Stimulated activated CD4-positive, alpha-beta T cell treated with anti-CD3 and anti-CD28 coated beads, Interleukin-12 subunit alpha, Interleukin-12 subunit beta, amount 100 ng/mL, for 4 hours (primary cell): ENCODE results near the gene CAD.
A peak's percentile ranks its signal among the peaks of the same experiment; 100 is the strongest.
"Not testable (repeated sequence)": the region's sequence is repeated elsewhere in the genome, so short reads cannot be mapped to it uniquely, and the experiment has no call there.

Source experiments
- DNase-seq: peaks from one replicate; pipeline ENCODE4 v3.0.0-alpha.2; 2020

The CAD gene

DNA sequence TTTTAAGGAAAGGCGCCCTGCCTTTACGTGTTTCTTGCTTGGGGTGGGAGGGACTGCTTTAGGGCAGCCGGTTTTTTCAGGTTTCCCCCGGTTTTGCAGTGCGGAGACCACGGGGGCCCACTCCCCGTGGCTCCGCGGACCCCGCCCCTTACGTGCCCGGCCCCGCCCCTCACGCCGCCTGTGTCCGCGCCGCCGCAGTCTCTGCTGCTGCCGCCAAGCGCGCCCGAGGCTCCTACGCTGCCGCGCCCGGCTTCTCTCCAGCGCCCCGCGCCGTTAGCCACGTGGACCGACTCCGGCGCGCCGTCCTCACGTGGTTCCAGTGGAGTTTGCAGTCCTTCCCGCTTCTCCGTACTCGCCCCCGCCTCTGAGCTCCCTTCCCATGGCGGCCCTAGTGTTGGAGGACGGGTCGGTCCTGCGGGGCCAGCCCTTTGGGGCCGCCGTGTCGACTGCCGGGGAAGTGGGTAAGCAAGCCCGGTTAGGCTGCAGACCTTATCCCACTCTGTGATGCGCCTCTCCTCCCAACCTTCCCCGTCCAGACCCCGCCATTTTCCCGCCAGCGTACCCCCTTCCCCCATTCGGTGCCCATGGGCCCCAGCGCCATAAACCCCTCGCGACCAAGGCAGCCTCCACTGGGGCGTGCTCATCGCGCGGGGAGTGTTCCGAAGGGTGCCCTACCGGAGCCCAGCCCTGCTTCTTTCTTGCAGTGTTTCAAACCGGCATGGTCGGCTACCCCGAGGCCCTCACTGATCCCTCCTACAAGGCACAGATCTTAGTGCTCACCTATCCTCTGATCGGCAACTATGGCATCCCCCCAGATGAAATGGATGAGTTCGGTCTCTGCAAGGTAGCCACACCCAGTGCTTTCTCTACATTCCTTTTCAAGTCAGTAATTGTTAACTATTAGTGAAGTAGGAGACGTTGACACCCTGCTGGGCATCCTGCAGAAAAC is at the start of gene CAD:
CAD (plus strand) TSS at position 197 of the 949 bp plus-strand sequence; CDS start at position 380, 183 bp downstream.
- peak; percentile 93 for DNase-seq

DNA sequence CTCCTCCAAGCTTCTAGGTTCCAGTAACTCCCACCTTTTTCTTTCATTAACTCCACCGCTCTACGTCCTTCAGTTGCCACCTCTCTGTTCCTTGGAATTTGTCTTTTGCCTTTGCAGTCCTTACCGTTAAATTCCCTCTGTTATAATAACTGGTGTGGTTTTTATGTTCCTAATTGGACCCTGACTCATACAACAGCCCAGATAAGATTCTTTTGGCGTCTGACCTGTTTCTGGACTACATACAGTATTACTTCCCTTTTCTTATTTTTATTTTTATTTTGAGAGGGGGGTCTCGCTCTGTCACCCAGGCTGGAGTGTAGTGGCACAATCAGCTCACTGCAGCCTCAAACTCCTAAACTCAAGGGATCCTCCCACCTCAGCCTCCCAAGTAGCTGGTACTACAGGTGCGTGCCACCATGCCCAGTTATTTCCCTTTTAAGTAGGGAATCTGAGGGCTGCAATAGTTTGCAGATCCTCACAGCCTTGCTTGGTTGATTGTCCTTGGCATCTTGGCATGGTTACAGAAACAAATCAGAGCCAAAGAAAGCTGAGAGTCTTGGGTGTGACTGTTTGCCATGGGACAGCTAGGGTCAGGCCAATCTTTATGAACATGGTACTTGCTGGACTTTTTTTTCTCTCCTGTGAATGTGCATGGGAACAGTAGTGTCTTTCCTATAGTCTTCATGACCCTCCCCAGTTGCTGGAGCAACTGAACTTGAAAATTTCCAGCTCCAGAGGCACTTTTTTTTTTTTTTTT is 46.4 kb upstream of the CAD start:
- DNase-seq = no peak

DNA sequence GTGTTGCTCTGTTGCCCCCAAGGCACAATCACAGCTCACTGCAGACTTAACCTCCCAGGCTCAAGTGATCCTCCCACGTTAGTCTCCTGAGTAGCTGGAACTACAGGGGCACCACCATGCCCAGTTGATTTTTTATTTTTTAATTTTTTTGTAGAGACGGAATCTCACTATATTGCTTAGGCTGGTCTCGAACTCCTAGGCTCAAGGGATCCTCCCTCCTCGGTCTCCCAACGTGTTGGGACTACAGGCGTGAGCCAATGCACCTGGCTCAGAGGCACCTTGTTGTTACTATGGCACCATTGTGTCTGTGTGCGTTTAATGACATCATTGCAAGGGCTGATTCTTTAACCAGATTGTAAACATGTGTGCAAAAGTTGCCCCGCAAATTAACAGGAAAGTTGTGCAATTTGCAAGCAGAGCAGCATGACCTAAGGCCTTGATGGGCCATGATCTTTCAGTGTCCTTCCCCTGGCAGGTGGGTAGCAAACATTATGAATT is 45.8 kb upstream of the CAD start:
- DNase-seq = no peak

DNA sequence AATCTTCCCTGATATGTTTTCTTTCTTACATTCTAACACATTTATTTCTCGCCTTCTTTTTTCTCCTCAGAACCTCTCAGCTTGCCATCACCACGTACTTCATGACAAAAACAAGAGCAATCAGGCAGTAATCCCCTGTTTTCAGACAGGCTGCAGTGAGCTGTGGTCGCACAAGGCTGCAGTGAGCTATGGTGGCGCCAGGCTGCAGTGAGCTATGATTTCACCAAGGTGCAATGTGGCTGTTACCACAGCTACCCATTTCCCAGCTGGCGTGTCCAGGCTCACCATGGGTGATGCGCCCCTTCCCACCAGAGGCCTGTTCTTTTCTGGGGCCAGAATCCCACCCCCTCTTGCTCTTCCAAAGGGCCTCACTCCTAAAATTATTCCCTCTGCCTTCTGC is 42.5 kb upstream of the CAD start:
- DNase-seq = no peak

DNA sequence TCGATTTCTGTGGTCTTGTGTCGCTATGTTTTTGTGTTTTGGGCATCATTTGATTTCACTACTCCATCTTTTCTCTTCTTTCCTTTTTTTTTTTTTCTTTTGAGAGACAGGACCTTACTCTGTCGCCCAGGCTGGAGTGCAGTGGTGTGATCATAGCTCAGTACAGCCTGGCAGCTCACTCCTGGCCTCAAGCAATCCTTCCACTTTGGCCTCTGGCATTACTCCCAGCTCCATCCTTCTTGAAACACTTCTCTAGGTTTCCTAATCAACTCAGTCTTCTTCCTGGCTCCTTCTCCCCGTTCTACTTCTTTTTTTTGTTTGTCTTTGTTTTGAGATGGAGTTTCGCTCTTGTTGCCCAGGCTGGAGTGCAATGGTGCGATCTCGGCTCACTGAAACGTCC is 41.8 kb upstream of the CAD start:
- DNase-seq = no peak

DNA sequence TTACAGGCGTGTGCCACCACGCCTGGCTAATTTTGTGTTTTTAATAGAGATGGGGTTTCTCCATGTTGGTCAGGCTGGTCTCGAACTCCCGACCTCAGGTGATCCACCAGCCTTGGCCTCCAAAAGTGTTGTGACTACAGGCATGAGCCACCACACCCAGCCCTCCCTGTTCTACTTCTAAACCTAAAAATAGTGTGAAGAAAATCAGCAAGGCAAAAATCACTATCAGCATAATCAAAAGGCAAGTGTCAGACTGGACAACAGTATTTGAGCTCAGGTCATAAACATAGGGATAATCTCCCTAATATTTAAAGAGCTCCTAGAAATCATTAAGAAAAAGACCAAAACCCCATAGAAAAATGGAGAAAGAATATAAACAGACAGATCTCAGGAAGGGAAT is 41.4 kb upstream of the CAD start:
- not testable (repeated sequence) for DNase-seq

DNA sequence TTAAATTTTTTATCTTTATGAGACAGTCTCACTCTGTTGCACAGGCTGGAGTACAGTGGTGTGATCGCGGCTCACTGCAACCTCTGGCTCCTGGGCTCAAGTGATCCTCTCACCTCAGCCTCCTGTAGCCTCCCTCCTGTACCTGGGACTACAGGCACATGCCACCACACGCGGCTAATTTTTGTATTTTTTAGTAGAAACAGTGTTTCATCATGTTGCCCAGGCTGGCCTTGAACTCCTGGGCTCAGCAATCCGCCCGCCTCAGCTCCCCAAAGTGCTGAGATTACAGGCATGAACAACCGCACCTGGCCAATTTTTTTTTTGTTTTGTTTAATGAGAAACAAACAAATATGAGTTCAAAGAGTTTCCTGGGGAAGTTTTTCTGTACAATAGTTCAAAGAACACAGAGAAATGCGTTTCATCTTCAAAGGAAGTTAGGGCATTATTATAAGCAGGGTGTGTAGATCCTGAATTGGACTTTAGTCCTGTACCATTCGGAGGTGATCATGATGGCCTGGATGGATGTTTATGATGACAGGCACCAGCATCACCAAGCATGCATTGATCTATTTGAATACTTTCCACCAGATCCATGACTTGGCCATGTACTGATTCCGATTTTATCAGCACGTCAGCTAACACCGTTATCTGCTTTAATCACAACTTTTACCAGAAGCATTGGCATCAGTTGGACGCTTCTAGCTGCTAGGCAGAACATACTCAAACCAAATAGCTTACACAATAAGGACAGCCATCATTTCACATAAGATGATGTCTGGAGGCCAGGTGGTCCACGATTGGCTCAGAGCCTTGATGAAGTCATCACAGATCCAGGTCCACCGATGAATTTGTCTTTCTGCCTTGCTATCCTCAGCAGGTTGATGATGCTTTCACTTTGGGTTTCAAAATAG is 39.5 kb upstream of the CAD start:
- DNase-seq = no peak

DNA sequence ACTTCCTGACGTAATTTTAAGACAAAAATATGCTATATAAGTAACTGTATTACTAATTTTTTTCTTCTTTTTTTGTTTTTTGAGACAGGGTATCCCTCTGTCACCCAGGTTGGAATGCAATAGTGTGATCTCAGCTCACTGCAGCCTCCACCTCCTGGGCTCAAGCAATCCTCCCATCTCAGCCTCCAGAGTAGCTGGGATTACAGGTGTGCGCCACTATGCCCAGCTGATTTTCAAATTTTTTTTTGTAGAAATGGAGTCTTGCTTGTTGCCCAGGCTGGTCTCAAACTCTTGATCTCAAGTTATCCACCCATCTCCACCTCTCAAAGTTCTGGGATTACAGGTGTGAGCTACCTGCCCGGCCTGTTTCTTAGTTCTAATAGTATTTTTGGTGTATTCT is 38.7 kb upstream of the CAD start:
- no peak for DNase-seq

DNA sequence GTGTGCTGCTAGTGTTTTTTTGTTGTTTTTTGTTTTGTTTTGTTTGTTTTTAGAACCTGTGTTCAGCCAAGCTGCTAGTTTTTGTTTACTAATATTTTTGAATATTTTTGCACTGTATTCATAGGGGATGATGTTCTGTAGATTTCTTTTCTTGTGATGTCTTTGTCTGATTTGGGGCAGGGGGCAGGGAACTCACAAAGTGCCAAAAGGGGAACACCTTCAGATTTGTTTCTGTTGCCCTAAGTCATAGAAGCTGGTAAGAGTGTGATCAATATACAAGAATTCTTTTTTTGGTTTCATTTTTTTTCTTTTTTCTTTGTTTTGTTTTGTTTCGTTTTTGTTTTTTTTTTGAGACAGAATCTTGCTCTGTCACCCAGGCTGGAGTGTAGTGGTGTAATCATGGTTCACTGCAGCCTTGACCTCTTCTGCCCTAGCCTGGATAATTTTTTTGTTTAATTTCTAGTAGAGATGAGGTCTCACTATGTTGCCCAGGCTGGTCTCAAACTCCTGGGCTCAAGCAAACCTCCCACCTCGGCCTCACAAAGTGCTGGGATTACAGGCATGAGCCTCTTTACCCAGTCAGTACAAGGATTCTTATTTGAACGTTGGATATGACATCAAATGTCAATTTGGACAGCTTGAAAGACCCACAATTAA is 37.7 kb upstream of the CAD start:
- no peak for DNase-seq

DNA sequence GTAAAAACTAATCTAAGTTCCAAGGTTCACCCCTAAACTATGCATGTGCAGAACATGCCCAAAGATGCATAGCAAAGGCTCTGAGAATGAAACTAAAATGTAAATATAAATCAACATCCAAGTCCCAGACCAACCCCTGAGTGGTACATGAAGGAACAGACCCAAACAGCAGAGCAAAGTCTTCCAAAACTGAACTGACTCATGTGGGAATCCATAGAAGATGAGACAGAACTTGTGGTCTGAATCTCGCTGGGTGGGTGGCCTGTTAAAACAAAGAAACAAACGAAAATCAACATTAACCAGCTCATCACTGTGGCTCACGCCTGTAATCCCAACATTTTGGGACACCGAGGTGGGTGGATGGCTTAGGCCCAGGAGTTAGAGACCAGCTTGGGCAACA is 34.8 kb upstream of the CAD start:
- DNase-seq = no peak

DNA sequence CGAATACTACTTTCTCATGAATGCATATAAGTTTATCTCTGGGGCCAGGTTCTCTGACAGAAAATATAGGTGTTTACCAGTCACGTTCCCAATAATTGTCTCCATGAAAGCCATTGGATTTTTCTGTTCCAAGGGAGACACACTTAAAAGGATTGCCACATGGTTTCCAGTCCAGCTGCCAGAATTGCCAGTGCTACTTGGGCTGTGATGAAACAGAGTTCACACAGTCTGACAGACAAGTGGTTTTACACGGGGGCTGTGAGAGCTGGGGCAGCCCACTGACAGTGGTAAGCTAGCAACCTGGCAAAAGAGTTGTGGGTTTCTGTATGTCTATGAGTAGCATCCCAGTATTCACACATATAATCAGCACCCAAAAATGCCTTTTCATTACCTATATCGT is 33.1 kb upstream of the CAD start:
- DNase-seq = no peak

DNA sequence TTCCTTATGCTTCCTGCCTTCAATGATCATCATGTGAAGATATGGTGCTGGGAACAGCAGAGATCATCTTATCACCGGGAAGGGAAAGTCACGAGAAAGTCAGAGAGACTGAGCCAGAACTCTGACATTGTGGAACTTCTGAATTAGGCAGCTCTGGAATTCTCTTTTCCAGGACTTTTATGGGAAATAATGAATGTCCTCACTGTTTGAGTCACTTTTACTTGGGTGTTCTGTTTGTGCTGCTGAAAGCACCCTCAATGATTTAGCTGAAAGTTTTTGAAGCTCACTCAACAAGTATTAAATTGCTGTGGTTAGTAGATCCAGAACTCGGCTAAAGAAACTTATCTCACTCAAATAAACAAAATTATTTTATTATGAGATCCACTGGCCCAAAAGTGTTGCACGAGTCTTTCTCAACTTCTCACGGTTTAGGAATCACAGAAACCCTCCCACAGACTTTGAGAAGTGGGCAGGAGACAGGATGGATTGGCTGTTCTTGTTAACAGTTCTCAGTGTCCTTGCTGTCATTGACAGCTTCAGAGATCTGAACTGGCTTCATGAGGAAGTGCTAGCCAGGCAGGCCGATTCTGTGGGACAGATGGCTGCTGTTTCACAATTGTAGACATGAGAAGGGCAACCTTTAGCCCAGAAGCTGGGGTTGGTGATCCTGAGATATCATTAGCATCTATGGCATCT is 31.7 kb upstream of the CAD start:
- DNase-seq = no peak

DNA sequence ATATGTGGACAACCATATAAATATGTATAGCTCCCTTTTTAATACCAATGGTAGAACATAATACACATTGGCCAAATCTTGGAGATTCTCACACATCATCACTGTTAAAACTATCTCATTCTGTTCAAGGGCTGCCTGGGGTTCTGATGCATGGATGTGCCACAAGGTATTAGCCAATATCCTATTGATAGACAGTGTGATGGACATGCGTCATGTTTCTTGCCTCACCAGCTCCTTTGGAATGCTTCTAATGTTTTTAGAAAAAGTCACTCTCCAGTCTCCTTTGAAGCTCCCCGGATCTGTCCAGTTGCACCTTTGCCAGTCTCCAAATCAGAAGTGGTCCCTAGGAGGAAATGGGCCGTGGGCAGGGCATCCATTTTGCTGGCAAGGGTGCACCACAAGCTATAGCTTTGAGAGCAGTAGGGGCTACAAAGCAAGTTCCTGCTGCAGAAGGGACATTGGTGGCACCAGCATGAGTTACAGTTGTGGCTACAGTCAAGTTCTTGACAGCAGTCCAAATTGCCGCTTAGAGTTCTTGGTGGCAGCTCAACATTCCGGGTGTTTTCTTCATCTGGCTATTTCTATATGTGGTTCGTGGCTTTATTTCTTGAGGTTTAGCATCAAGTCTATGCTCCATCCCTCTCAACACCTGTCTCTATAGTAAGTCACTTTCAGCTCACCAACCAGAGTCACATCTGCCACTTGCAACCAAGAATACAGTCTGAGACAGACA is 30.4 kb upstream of the CAD start:
- no peak for DNase-seq

DNA sequence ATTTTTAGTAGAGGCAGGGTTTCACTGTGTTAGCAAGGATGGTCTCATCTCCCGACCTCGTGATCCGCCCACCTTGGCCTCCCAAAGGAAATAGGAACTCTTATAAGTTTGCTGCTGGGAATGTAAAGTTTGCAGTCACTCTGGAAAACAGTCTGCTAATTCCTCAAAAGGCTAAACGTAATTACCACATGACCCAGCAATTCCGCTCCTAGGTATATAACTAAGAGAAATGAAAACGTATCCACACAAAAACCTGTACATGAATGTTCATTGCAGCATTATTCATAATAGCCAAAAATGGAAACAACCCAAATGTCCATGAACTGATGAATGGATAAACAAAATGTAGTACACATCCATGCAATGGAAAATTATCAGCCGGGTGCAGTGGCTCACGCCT is 27.2 kb upstream of the CAD start:
- DNase-seq = no peak

DNA sequence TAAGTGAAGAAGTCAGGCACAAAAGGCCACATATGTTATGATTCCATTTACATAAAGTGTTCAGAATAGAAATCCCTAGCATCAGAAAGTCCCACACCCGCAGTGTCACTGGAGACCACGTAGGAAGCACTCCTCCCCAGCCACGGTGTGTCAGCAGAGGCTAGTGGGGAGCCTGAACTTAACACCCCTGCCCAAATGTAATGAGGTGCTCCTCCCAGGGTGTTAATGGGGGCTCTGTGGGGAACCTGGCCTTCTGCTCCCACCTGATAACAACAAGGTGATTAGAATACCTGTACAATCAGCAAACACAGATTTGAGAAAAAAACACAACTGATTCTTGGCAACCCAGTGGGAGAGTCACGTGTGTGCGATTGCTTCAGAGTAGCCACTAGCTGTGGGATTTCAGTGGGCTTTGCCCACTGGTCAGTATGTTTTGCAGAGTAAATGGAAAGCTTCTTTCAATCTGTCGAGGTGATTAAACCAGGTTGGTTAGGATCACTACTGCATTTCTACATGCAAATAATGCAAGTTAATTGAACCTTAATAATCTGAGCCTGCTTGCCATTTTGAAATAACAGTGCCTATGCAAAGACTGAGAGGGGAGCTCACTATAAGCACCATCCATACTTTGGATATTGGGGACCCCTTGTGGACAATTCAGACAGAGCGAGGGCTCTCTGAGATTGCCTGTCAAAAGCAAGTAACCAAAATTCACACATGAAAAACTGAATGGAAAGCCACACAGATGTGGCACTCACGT is 25.9 kb upstream of the CAD start:
- no peak for DNase-seq

DNA sequence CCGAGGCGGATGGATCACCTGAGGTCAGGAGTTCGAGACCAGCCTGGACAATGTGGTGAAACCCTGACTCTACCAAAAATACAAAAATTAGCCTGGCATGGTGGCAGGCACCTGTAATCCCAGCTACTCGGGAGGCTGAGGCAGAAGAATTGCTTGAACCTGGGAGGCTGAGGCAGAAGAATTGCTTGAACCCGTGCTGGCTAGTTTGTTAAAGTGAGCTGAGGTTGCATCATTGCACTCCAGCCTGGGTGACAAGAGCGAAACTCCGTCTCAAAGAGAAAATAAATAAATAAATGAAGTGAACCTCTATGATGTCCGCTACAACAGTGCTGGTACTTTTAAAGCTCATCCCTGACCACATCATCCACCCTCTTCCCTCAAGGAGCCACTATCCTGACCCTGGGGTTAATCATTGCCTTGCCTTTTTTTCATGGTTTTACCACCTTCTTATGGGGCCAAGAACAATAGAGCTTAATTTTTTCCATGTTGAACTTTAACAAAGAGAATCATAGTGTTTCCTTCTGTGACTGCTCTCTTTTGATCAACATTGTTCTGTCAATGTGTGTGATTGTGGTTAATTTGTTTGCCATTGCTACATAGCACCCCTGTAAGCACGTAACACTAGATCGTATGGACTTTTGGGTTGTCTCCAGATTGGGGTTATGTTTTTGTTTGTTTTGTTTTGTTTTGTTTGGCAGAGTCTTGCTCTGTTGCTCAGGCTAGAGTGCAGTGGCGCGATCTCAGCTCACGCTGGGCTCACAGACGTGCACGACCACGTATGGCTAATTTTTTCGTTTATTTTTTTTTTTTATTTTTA is 22.4 kb upstream of the CAD start:
- DNase-seq = no peak

DNA sequence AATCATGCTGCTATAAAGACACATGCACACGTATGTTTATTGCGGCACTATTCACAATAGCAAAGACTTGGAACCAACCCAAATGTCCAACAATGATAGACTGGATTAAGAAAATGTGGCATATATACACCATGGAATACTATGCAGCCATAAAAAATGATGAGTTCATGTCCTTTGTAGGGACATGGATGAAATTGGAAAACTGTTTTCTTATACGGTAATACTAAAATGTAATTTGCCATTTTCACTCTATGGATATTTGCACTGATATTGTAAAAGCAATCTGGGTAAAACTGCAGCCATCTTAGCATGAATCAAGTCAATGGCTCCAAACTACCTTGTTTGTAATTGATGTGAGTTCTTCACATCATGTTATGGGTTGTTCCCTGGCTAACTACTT is 21.4 kb upstream of the CAD start:
- not testable (repeated sequence) for DNase-seq

DNA sequence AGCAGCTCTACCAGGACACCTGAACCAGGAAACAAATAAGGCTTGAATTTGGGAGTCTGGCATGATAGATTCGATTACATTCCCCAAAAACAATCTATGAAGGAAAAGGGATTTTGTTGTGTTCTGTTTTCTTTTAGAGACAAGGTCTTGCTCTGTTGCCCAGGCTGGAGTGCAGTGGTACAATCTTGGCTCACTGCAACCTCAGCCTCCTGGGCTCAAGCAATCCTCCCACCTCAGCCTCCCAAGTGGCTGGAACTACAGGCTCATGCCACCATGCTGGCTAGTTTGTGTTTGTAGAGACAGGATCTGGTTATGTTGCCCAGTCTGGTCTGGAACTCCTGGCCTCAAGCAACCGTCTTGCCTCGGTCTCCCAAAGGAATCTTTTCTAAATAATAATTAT is 19.1 kb upstream of the CAD start:
- DNase-seq = not testable (repeated sequence)

DNA sequence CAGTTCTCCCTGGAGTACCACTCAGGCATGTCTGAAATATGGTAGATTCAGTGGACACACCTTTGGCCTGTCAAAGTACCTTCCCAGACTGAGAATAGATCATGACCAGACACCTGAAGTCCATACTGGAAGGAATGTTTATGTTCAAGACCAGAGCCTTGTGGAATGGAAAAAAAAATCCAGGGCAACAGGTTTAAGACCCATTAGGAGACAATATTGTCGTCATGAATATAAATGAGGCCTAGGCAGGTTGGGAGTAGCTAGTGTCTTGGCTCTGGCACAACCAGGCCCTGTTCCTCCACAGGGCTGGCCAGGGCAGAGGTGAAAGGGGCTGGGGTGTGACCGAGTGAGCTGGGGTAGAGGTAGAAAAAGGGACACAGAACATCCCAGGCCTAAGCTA is 18.5 kb upstream of the CAD start:
- DNase-seq = no peak
